Fibroblast of the aortic adventitia (primary cell): ENCODE results near the gene PSMA1. TPM values are rescaled to one million over a fixed set of nuclear protein-coding genes. Genes with fewer than 3 reads are reported as not detected.

ENCODE experiments used
- DNase-seq: peaks from one replicate; pipeline ENCODE4 v3.0.0-alpha.2; 2010; ENCODE audit warnings: low read depth
- H3K4me3 ChIP-seq: 2 replicates; pipeline ENCODE4 v1.5.1; 2011; ENCODE audit warnings: low read depth, mild to moderate bottlenecking, control low read depth, low read length, moderate library complexity
- CTCF ChIP-seq: IDR thresholded peaks from 2 replicates; pipeline ENCODE4 v1.5.1; 2011; ENCODE audit warnings: mild to moderate bottlenecking, low read length, control low read depth, inconsistent platforms; ENCODE audit not compliant: insufficient read depth
- small RNA-seq: library from RNA; depleted of rRNA; stranded (forward); fragments of <200 nt; gene quantifications from one replicate; pipeline ENCODE3, GENCODE V24; 2012
- total RNA-seq: library from RNA; depleted of rRNA; stranded (reverse); fragments of >200 nt; gene quantifications from 2 replicates; pipeline ENCODE4 v1.2.3, GENCODE V29; 2012; ENCODE audit warnings: low replicate concordance

Gene PSMA1
- total RNA-seq, 1 donor: 125 TPM

DNA sequence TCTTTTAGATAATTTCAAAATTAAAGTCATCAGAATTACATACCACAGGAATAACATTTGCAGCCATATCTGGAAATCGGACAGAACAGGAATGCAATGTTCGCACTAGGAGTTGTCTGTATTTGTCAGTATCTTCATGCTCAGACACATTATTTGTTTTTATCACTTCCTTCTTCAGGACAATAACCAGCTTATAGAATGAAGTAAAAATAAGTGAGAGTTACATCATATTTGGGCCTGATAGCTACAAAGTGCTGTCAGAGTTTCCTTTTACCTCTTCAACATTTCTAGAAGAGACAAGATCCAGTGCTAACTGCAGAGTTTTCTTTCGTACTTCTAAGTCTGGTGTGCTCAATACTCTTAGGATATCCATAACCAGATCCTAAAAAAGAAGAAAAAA is 39.5 kb downstream of the PSMA1 start:
- peak; percentile 21 for DNase-seq
- TF ChIP-seq CTCF: no peak
- no peak overlapping the region for H3K4me3 ChIP-seq

DNA sequence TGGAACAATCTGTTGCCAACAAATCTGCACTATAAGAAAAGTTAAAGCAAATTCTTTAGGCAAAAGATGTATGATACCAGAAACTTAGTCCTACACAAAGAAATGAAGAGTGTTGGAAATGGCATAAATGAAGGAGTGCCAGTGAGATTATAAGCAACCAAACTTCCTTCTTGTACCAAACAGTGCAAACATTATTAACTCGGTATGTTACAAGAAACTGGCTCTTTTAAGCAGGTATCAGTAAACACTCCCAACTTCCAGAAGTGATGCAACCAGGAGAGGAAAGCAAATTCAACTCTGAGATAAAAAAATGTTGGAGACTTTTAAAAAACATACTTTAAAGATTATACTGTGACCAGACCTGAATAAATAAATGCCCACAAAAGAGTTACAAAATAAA is 49.1 kb downstream of the PSMA1 start:
- no peak for TF ChIP-seq CTCF
- no peak overlapping the region for H3K4me3 ChIP-seq
- no peak for DNase-seq

DNA sequence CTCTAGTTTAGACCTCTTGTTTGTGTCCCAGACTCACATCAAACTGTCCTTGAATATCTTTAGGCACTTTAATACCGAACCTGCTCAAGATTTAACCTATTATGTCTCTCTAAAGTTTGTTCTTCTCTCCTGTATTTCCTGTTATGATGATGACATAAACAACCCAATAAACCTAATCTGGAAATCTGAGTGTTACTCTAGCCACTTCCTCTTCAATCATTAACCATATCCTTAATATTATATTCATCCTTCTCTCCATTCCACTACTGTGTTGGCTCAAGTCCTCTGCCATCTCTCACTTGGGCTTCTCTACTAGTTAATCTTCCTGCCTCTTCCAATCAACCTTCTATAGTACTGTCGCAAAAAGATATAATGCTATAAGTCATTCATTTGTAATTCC is 56.6 kb downstream of the PSMA1 start:
- no peak for TF ChIP-seq CTCF
- no peak for DNase-seq
- no peak overlapping the region for H3K4me3 ChIP-seq

DNA sequence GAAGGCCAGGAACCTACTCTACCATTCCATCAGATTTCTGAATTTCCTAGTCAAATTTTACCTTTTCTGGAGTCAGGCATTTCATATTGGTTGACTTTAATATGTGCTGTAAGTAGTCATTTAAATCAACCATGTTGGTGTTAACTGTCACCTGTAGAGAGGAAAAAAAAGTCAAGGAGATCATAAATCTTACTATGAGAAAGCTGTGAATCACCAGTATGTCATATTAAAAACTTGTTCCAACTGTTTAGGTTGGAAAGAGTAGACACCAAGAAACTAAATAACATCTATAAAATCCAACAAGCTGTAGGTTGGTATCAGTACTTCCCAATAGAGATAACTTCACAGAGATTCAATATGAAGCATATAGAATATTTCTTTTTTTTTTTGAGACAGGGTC is 60.0 kb downstream of the PSMA1 start:
- DNase-seq: no peak
- TF ChIP-seq CTCF: no peak
- H3K4me3 ChIP-seq: no peak overlapping the region

- no peak for TF ChIP-seq CTCF
- no peak for DNase-seq
- no peak overlapping the region for H3K4me3 ChIP-seq
Measured at GRCh38 chr11:14458377-14458776, 61.8 kb downstream of the PSMA1 start.

DNA sequence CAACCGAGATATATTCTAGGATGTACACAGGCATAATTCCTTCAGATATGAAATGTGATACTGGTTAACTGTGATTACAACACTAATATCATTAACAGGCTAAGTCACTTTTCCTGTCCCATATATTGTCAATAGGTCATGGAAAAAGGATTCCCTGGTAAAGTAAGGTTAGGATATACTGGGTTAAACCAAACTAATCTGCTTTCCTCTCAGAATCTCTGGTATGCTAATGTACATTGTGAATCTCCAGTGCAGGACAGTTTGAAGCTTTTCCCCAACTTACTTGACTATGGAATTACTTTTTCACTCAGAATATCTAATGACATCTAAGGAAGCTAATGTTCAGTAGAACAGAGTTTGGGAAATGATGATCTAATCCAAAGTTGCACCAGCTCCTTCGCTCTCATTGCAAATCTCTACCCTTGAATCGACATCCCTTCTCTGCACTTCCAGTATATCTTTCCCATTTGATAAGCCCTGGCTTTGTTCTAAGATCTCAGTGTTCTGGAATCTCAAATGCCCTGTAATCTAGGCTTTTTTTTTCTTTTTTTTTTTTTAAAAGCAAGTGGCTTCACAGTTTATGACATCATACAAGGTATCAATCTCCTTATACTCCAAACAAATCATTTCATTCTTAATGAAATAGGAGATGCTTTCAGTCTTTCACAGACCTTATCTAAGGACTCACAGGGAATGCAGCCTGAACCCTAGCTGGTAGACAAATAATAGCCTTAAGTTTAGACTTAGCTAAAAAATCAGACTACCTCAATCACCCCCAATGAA is 64.3 kb downstream of the PSMA1 start:
- no peak for TF ChIP-seq CTCF
- peak; percentile 33 for DNase-seq
- H3K4me3 ChIP-seq: no peak overlapping the region

Small RNAs within 50 kb of the gene (small RNA-seq; reads per million reads assigned to genes)
- not detected for gene RNU7-49P

Other genes with a start within 250 kb of the PSMA1 start
- 83.0 and 95.6 TPM in 2 replicates for gene RRAS2, start 161.2 kb downstream of the PSMA1 start, total RNA-seq
- gene COPB1, start 20.6 kb downstream of the PSMA1 start, total RNA-seq: 184 and 221 TPM in 2 replicates
- gene PDE3B, start 123.4 kb upstream of the PSMA1 start, total RNA-seq: 0.82 and 2.8 TPM in 2 replicates